ENCODE results near the gene UPP1.

Gene UPP1

GRCh38 chr7:48085433-48085791 lies 3.7 kb upstream of the UPP1 start:
- Histone ChIP-seq H3K4me1 (ENCODE audit: control insufficient read depth, insufficient read depth, low read length) (peaks cover 35% of the 10 kb centered on the region), H3K27ac (ENCODE audit: low read depth, low read length) (peak overlapping the region; percentile 76; the same call in 1 of the 2 replicates), H3K36me3 (ENCODE audit: control insufficient read depth, insufficient read depth, low read length) (0 out of 2 replicates have a peak, but pooled peaks cover 4% of the 10 kb centered on the region), H3K9ac (ENCODE audit: low read length) (peak overlapping the region; percentile 34), H3K27me3 (ENCODE audit: control insufficient read depth, insufficient read depth, low read length) (no peaks in the 10 kb centered on the region; the same call in 1 of the 2 replicates), H3K4me3 (ENCODE audit: low read depth, low read length) (no peak overlapping the region), H3K9me3 (ENCODE audit: control insufficient read depth, insufficient read depth, low read depth, low read length) (no peaks in the 10 kb centered on the region)

GRCh38 chr7:48085942-48086341 lies 3.1 kb upstream of the UPP1 start:
- H3K36me3 ChIP-seq (ENCODE audit: control insufficient read depth, insufficient read depth, low read length): peaks cover 4% of the 10 kb centered on the region; the same call in 1 of the 2 replicates
- no peaks in the 10 kb centered on the region; the same call in 1 of the 2 replicates for H3K27me3 ChIP-seq (ENCODE audit: control insufficient read depth, insufficient read depth, low read length)
- H3K9me3 ChIP-seq (ENCODE audit: control insufficient read depth, insufficient read depth, low read depth, low read length): no peaks in the 10 kb centered on the region
- H3K4me1 ChIP-seq (ENCODE audit: control insufficient read depth, insufficient read depth, low read length): peaks cover 35% of the 10 kb centered on the region
- H3K9ac ChIP-seq (ENCODE audit: low read length): peak overlapping the region; percentile 34
- H3K27ac ChIP-seq (ENCODE audit: low read depth, low read length): peak overlapping the region; percentile 76; the same call in 1 of the 2 replicates
- no peak overlapping the region for H3K4me3 ChIP-seq (ENCODE audit: low read depth, low read length)

- no peaks in the 10 kb centered on the region for H3K9me3 ChIP-seq (ENCODE audit: control insufficient read depth, insufficient read depth, low read depth, low read length)
- H3K9ac ChIP-seq (ENCODE audit: low read length): peak overlapping the region; percentile 67
- H3K27ac ChIP-seq (ENCODE audit: low read depth, low read length): peak overlapping the region; percentile 87; the same call in 1 of the 2 replicates
- H3K36me3 ChIP-seq (ENCODE audit: control insufficient read depth, insufficient read depth, low read length): peaks cover 18% of the 10 kb centered on the region
- no peak overlapping the region for H3K4me3 ChIP-seq (ENCODE audit: low read depth, low read length)
- peaks cover 47% of the 10 kb centered on the region for H3K4me1 ChIP-seq (ENCODE audit: control insufficient read depth, insufficient read depth, low read length)
- H3K27me3 ChIP-seq (ENCODE audit: control insufficient read depth, insufficient read depth, low read length): no peaks in the 10 kb centered on the region; the same call in 1 of the 2 replicates
These were observed 1.7 kb upstream of the UPP1 start for GRCh38 chr7:48087349-48087748.

- peak overlapping the region; percentile 76 for H3K4me3 ChIP-seq (ENCODE audit: low read depth, low read length)
These were observed 463 bp upstream of the UPP1 start for GRCh38 chr7:48088559-48089045.

GRCh38 chr7:48090095-48090805 lies 1.2 kb downstream of the UPP1 start:
- Histone ChIP-seq H3K4me1 (ENCODE audit: control insufficient read depth, insufficient read depth, low read length) (peaks cover 35% of the 10 kb centered on the region), H3K27ac (ENCODE audit: low read depth, low read length) (peak overlapping the region; percentile 75; the same call in 1 of the 2 replicates), H3K4me3 (ENCODE audit: low read depth, low read length) (peak overlapping the region; percentile 76), H3K9me3 (ENCODE audit: control insufficient read depth, insufficient read depth, low read depth, low read length) (no peaks in the 10 kb centered on the region), H3K27me3 (ENCODE audit: control insufficient read depth, insufficient read depth, low read length) (no peaks in the 10 kb centered on the region; the same call in 1 of the 2 replicates), H3K9ac (ENCODE audit: low read length) (peak overlapping the region; percentile 93), H3K36me3 (ENCODE audit: control insufficient read depth, insufficient read depth, low read length) (peaks cover 46% of the 10 kb centered on the region)

More at GRCh38 chr7:48088559-48089045, 463 bp upstream of the UPP1 start:
- Histone ChIP-seq H3K36me3 (ENCODE audit: control insufficient read depth, insufficient read depth, low read length) (peaks cover 29% of the 10 kb centered on the region), H3K27me3 (ENCODE audit: control insufficient read depth, insufficient read depth, low read length) (no peaks in the 10 kb centered on the region; the same call in 1 of the 2 replicates), H3K9ac (ENCODE audit: low read length) (peak overlapping the region; percentile 83), H3K27ac (ENCODE audit: low read depth, low read length) (peak overlapping the region; percentile 87; the same call in 1 of the 2 replicates), H3K9me3 (ENCODE audit: control insufficient read depth, insufficient read depth, low read depth, low read length) (no peaks in the 10 kb centered on the region), H3K4me1 (ENCODE audit: control insufficient read depth, insufficient read depth, low read length) (peaks cover 44% of the 10 kb centered on the region)

- Histone ChIP-seq H3K36me3 (ENCODE audit: control insufficient read depth, insufficient read depth, low read length) (peaks cover 61% of the 10 kb centered on the region), H3K9ac (ENCODE audit: low read length) (peak overlapping the region; percentile 17), H3K27ac (ENCODE audit: low read depth, low read length) (no peak overlapping the region), H3K4me1 (ENCODE audit: control insufficient read depth, insufficient read depth, low read length) (peaks cover 20% of the 10 kb centered on the region), H3K9me3 (ENCODE audit: control insufficient read depth, insufficient read depth, low read depth, low read length) (no peaks in the 10 kb centered on the region), H3K4me3 (ENCODE audit: low read depth, low read length) (peak overlapping the region; percentile 36), H3K27me3 (ENCODE audit: control insufficient read depth, insufficient read depth, low read length) (no peaks in the 10 kb centered on the region; the same call in 1 of the 2 replicates)
These were observed 2.7 kb downstream of the UPP1 start for GRCh38 chr7:48091506-48092433.

GRCh38 chr7:48094861-48095293 lies 5.8 kb downstream of the UPP1 start:
- Histone ChIP-seq H3K27ac (ENCODE audit: low read depth, low read length) (no peak overlapping the region), H3K9me3 (ENCODE audit: control insufficient read depth, insufficient read depth, low read depth, low read length) (no peaks in the 10 kb centered on the region), H3K27me3 (ENCODE audit: control insufficient read depth, insufficient read depth, low read length) (no peaks in the 10 kb centered on the region), H3K4me3 (ENCODE audit: low read depth, low read length) (no peak overlapping the region), H3K9ac (ENCODE audit: low read length) (no peak overlapping the region), H3K4me1 (ENCODE audit: control insufficient read depth, insufficient read depth, low read length) (peaks cover 12% of the 10 kb centered on the region), H3K36me3 (ENCODE audit: control insufficient read depth, insufficient read depth, low read length) (peaks cover 91% of the 10 kb centered on the region)

- Histone ChIP-seq H3K27me3 (ENCODE audit: control insufficient read depth, insufficient read depth, low read length) (no peaks in the 10 kb centered on the region), H3K9me3 (ENCODE audit: control insufficient read depth, insufficient read depth, low read depth, low read length) (no peaks in the 10 kb centered on the region), H3K9ac (ENCODE audit: low read length) (no peak overlapping the region), H3K4me1 (ENCODE audit: control insufficient read depth, insufficient read depth, low read length) (peaks cover 11% of the 10 kb centered on the region), H3K27ac (ENCODE audit: low read depth, low read length) (no peak overlapping the region), H3K36me3 (ENCODE audit: control insufficient read depth, insufficient read depth, low read length) (peaks cover 98% of the 10 kb centered on the region), H3K4me3 (ENCODE audit: low read depth, low read length) (no peak overlapping the region)
These were observed 7.2 kb downstream of the UPP1 start for GRCh38 chr7:48096273-48096672.

- Histone ChIP-seq H3K27me3 (ENCODE audit: control insufficient read depth, insufficient read depth, low read length) (no peaks in the 10 kb centered on the region), H3K4me3 (ENCODE audit: low read depth, low read length) (no peak overlapping the region), H3K36me3 (ENCODE audit: control insufficient read depth, insufficient read depth, low read length) (peaks cover 100% of the 10 kb centered on the region), H3K4me1 (ENCODE audit: control insufficient read depth, insufficient read depth, low read length) (no peaks in the 10 kb centered on the region), H3K9me3 (ENCODE audit: control insufficient read depth, insufficient read depth, low read depth, low read length) (no peaks in the 10 kb centered on the region), H3K9ac (ENCODE audit: low read length) (no peak overlapping the region), H3K27ac (ENCODE audit: low read depth, low read length) (no peak overlapping the region)
These were observed 8.6 kb downstream of the UPP1 start for GRCh38 chr7:48097521-48098231.

- H3K27ac ChIP-seq (ENCODE audit: low read depth, low read length): no peak overlapping the region
- peaks cover 100% of the 10 kb centered on the region for H3K36me3 ChIP-seq (ENCODE audit: control insufficient read depth, insufficient read depth, low read length)
These were observed 9.8 kb downstream of the UPP1 start for GRCh38 chr7:48098846-48099245.

More at GRCh38 chr7:48098846-48099245, 9.8 kb downstream of the UPP1 start:
- no peaks in the 10 kb centered on the region for H3K27me3 ChIP-seq (ENCODE audit: control insufficient read depth, insufficient read depth, low read length)
- no peaks in the 10 kb centered on the region for H3K9me3 ChIP-seq (ENCODE audit: control insufficient read depth, insufficient read depth, low read depth, low read length)
- no peaks in the 10 kb centered on the region for H3K4me1 ChIP-seq (ENCODE audit: control insufficient read depth, insufficient read depth, low read length)
- H3K4me3 ChIP-seq (ENCODE audit: low read depth, low read length): no peak overlapping the region
- H3K9ac ChIP-seq (ENCODE audit: low read length): no peak overlapping the region

All from HUES6 (cell line).